Trophoblast cell (in vitro differentiated cells and primary cell): ENCODE results near the gene NDST1.

ENCODE experiments used
- DNase-seq, 2 donors: peaks; one replicate each; pipeline ENCODE4 v3.0.0-alpha.2; 2016
- H2AFZ ChIP-seq: 2 replicates; pipeline ENCODE4 v1.6.1; 2013; ENCODE audit warnings: low read length, moderate library complexity, mild to moderate bottlenecking; ENCODE audit not compliant: insufficient read depth, poor library complexity
- H2AK5ac ChIP-seq: 2 replicates; pipeline ENCODE4 v1.6.1; 2013; ENCODE audit warnings: mild to moderate bottlenecking, low read length
- H2BK120ac ChIP-seq: 2 replicates; pipeline ENCODE4 v1.6.1; 2013; ENCODE audit warnings: low read length, mild to moderate bottlenecking, moderate library complexity; ENCODE audit not compliant: insufficient read depth, poor library complexity
- H2BK12ac ChIP-seq: 2 replicates; pipeline ENCODE4 v1.6.1; 2013; ENCODE audit warnings: mild to moderate bottlenecking, low read length, moderate library complexity
- H2BK5ac ChIP-seq: 2 replicates; pipeline ENCODE4 v1.6.1; 2013; ENCODE audit warnings: low read length, low read depth, moderate library complexity, mild to moderate bottlenecking; ENCODE audit not compliant: poor library complexity
- H3K14ac ChIP-seq: 2 replicates; pipeline ENCODE4 v1.6.1; 2013; ENCODE audit warnings: mild to moderate bottlenecking, low read length
- H3K18ac ChIP-seq: 2 replicates; pipeline ENCODE4 v1.6.1; 2013; ENCODE audit warnings: mild to moderate bottlenecking, low read length
- H3K23ac ChIP-seq: 2 replicates; pipeline ENCODE4 v1.6.1; 2013; ENCODE audit warnings: low read length
- H3K27ac ChIP-seq: 2 replicates; pipeline ENCODE4 v1.5.1; 2013; ENCODE audit warnings: low read depth, mild to moderate bottlenecking, inconsistent platforms, low read length, moderate library complexity
- H3K27me3 ChIP-seq: 2 replicates; pipeline ENCODE4 v1.6.1; 2013; ENCODE audit warnings: inconsistent platforms, mild to moderate bottlenecking, low read length, moderate library complexity; ENCODE audit not compliant: insufficient read depth
- H3K36me3 ChIP-seq, 2 experiments: 1 replicate in 1 of 2; 2 replicates in 1 of 2; pipeline ENCODE4 v1.6.1; 2013; ENCODE audit warnings: low read length in 2 of 2, mild to moderate bottlenecking in 2 of 2, moderate library complexity in 1 of 2; ENCODE audit not compliant: insufficient read depth in 2 of 2, control insufficient read depth in 1 of 2
- H3K4ac ChIP-seq: 2 replicates; pipeline ENCODE4 v1.6.1; 2013; ENCODE audit warnings: low read depth, mild to moderate bottlenecking, low read length, moderate library complexity
- H3K4me1 ChIP-seq, 2 experiments: 1 replicate in 1 of 2; 2 replicates in 1 of 2; pipeline ENCODE4 v1.6.1; 2013; ENCODE audit warnings: low read length in 2 of 2, mild to moderate bottlenecking in 2 of 2, moderate library complexity in 1 of 2; ENCODE audit not compliant: insufficient read depth in 2 of 2, control insufficient read depth in 1 of 2
- H3K4me2 ChIP-seq: 2 replicates; pipeline ENCODE4 v1.6.1; 2013; ENCODE audit warnings: inconsistent platforms, mild to moderate bottlenecking, low read length, moderate library complexity
- H3K4me3 ChIP-seq: 2 replicates; pipeline ENCODE4 v1.5.1; 2013; ENCODE audit warnings: mild to moderate bottlenecking, low read depth, low read length, inconsistent platforms
- H3K79me1 ChIP-seq: one replicate; pipeline ENCODE4 v1.6.1; 2013; ENCODE audit warnings: low read length
- H3K79me2 ChIP-seq: 2 replicates; pipeline ENCODE4 v1.6.1; 2013; ENCODE audit warnings: low read length, mild to moderate bottlenecking; ENCODE audit not compliant: control insufficient read depth, insufficient read depth, poor library complexity
- H3K9ac ChIP-seq: 2 replicates; pipeline ENCODE4 v1.6.1; 2013; ENCODE audit warnings: mild to moderate bottlenecking, low read length
- H3K9me3 ChIP-seq: 2 replicates; pipeline ENCODE4 v1.6.1; 2013; ENCODE audit warnings: low read depth, mild to moderate bottlenecking, control low read depth, inconsistent platforms, low read length; ENCODE audit not compliant: insufficient read depth
- H4K12ac ChIP-seq: 2 replicates; pipeline ENCODE4 v1.6.1; 2013; ENCODE audit warnings: low read depth, mild to moderate bottlenecking, low read length, moderate library complexity
- H4K8ac ChIP-seq: 2 replicates; pipeline ENCODE4 v1.6.1; 2013; ENCODE audit warnings: low read depth, mild to moderate bottlenecking, low read length, moderate library complexity
- H4K91ac ChIP-seq: one replicate; pipeline ENCODE4 v1.6.1; 2013; ENCODE audit warnings: low read depth, mild to moderate bottlenecking, low read length, moderate library complexity
- WGBS: extraction: QIAGEN DNeasy Blood & Tissue Kit; methylation state at CpG from one replicate; pipeline ENCODE4 v1.1.7; 2013; ENCODE audit warnings: missing lambda C conversion rate; ENCODE audit not compliant: insufficient read length, insufficient coverage; ENCODE audit errors: extremely low coverage; 5-methylcytosine and 5-hydroxymethylcytosine counted together

Gene NDST1

DNA sequence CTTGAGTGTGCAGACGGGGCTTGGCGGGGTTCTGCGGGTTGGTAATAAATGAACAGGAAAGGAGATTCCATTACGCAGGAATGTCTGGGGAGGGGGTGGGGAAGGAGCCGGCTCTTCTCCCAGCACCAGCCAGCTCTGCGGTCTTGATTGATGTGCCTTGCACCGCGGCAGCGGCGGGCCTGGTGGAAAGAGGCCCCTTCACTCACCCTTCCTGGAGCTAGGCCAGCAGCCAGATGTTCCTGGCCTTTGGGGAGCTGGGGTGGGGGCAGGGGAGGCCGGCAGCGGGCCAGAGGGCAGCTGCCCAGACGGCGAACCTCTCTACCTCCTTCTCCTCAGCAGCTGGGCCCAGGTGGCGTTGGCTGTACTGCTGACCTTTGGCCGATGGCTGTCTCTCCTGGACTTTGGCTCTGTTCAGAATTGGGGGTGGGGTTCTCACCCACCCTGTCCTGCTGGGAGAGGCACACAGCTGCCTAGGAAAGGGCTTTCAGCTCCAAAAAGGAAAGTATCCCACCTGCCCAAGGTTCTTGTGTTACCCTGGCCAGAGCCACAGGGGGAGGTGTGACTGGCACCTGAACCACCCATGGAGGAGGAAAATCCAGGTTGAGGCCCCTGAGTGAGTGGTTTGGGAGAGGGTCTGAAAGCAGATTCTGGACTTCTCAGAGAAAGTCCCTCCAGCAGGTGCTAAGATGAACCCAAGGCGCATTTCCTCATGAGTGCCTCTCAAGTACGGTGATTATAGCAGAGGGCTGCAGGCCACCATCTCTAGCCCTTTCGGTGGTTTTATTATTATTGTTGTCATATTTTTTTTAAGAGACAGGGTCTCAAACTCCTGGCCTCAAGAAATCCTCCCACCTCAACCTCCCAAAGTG lies 74.5 kb downstream of the NDST1 start:
- WGBS: no CpG with 5 or more reads among the region's 19 CpGs
- peak overlapping the region; percentile 51 for H4K8ac ChIP-seq

DNA sequence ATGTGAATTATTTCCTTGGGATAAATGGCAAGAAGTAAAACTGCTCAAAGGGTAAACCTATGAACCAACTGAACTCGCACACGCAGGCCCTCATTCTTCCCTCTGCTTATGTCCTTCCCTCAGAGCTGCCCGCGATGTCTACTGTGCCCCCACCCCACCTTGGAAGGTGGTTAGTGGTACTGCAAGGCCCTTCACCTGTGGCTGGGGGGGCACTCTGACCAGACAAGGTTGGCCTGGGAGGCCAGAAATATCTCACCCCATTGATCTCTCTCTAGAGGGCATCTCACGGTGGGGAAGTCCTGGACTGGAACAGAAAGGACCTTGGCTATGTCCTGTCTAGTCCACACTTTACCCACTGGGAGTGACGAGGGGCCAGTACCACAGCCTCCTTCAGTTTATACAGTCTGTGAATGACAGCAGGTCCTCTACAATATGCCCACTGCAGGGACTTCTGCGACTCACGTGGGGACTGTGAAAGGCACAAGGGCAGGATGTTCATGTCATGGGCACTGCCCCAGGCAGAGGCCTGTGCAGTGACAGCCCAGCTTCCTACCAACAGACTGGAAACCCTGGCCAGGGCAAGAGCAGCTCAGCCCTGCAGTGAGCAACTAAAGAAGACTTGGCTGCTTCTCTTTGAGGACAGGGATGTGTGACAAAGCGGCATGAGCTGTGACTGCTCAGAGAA lies 75.8 kb downstream of the NDST1 start:
- peaks cover 3% of the 10 kb centered on the region for H3K9me3 ChIP-seq
- H3K23ac ChIP-seq: no peak overlapping the region
- peak overlapping the region; percentile 83 for H4K91ac ChIP-seq
- H3K9ac ChIP-seq: no peak overlapping the region
- H2BK5ac ChIP-seq: peak overlapping the region; percentile 6
- H2BK12ac ChIP-seq: peak overlapping the region; percentile 28
- H4K12ac ChIP-seq: no peak overlapping the region
- DNase-seq: no peak
- H3K18ac ChIP-seq: peak overlapping the region; percentile 1
- H3K36me3 ChIP-seq: no peaks in the 10 kb centered on the region
- WGBS: no CpG with 5 or more reads among the region's 9 CpGs
- H3K27ac ChIP-seq: no peak overlapping the region
- H3K4me1 ChIP-seq: peaks cover 7 to 17% of the 10 kb centered on the region in 2 experiments
- peaks cover 4% of the 10 kb centered on the region for H3K79me2 ChIP-seq
- no peak overlapping the region for H3K4me2 ChIP-seq
- H4K8ac ChIP-seq: peak overlapping the region; percentile 25
- H2BK120ac ChIP-seq: peak overlapping the region; percentile 65
- H3K27me3 ChIP-seq: no peaks in the 10 kb centered on the region
- H3K4me3 ChIP-seq: no peak overlapping the region
- H2AFZ ChIP-seq: no peak overlapping the region
- peaks cover 27% of the 10 kb centered on the region for H3K79me1 ChIP-seq
- H3K14ac ChIP-seq: peak overlapping the region; percentile 20
- no peak overlapping the region for H3K4ac ChIP-seq
- H2AK5ac ChIP-seq: peak overlapping the region; percentile 40

More for the DNA sequence above, 74.5 kb downstream of the NDST1 start:
- Histone ChIP-seq H3K9ac (no peak overlapping the region), H3K79me1 (peaks cover 23% of the 10 kb centered on the region), H3K4me3 (no peak overlapping the region), H3K4me2 (no peak overlapping the region), H3K79me2 (peaks cover 4% of the 10 kb centered on the region), H2BK12ac (peak overlapping the region; percentile 83), H3K4me1 (peaks cover 4 to 10% of the 10 kb centered on the region in 2 experiments), H3K4ac (peak overlapping the region; percentile 26), H3K9me3 (peaks cover 3% of the 10 kb centered on the region), H3K23ac (no peak overlapping the region), H2BK5ac (peak overlapping the region; percentile 89), H2BK120ac (peak overlapping the region; percentile 92), H3K14ac (peak overlapping the region; percentile 61), H4K12ac (no peak overlapping the region), H3K36me3 (no peaks in the 10 kb centered on the region), H3K27ac (peak overlapping the region; percentile 63), H3K18ac (peak overlapping the region; percentile 77), H3K27me3 (no peaks in the 10 kb centered on the region), H2AFZ (no peak overlapping the region), H4K91ac (peak overlapping the region; percentile 93), H2AK5ac (peak overlapping the region; percentile 64)
- no peak for DNase-seq

DNA sequence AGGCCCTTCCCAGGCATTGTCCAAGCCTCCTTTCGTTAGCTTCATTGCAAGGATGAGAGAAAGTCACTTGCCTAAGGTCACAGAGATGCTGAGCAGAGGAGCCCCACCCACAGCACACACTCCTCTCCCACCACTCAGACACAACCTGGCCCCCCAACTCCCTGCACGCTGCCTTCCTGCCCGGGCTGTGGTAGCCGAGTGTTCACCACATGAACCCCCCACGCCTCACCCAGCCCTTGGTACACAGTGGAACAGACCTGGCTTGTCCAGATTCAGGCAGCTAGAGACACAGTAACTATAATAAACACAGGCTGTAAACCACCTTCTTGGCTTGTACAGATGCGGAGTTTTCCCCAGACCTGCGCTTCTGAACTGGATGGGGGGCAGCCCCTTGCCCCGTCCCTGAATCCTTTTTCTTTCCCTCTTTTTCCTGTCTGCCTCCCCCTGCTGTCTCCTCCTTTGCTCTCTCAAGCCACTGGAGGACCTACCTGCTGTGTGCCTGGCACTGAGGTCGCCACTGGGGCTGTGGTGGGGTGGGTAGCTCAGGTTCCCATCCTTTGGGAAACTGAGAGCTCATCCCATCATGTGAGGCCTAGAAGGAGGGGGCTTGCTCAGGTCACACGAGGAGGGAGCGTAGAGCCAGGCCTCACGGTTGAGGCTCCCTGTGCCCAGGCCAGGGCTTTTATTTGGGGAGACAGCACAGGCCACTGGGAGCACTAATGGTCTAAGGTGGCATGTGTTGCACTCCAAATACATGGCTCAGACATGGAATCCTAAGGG lies 76.8 kb downstream of the NDST1 start:
- Histone ChIP-seq H3K23ac (no peak overlapping the region), H4K8ac (no peak overlapping the region), H3K36me3 (no peaks in the 10 kb centered on the region), H2BK5ac (no peak overlapping the region), H3K79me2 (peaks cover 4% of the 10 kb centered on the region), H3K27ac (no peak overlapping the region), H3K14ac (peak overlapping the region; percentile 15), H2BK12ac (peak overlapping the region; percentile 74), H3K4me3 (no peak overlapping the region), H2BK120ac (peak overlapping the region; percentile 50), H2AK5ac (peak overlapping the region; percentile 59), H3K4me1 (peaks cover 8 to 22% of the 10 kb centered on the region in 2 experiments), H3K18ac (peak overlapping the region; percentile 15), H3K9me3 (peaks cover 2% of the 10 kb centered on the region), H2AFZ (no peak overlapping the region), H4K91ac (peak overlapping the region; percentile 78), H3K27me3 (no peaks in the 10 kb centered on the region), H3K9ac (no peak overlapping the region), H3K4me2 (no peak overlapping the region), H3K4ac (no peak overlapping the region), H4K12ac (no peak overlapping the region), H3K79me1 (peaks cover 32% of the 10 kb centered on the region)
- no peak for DNase-seq
- no CpG with 5 or more reads among the region's 12 CpGs for WGBS

DNA sequence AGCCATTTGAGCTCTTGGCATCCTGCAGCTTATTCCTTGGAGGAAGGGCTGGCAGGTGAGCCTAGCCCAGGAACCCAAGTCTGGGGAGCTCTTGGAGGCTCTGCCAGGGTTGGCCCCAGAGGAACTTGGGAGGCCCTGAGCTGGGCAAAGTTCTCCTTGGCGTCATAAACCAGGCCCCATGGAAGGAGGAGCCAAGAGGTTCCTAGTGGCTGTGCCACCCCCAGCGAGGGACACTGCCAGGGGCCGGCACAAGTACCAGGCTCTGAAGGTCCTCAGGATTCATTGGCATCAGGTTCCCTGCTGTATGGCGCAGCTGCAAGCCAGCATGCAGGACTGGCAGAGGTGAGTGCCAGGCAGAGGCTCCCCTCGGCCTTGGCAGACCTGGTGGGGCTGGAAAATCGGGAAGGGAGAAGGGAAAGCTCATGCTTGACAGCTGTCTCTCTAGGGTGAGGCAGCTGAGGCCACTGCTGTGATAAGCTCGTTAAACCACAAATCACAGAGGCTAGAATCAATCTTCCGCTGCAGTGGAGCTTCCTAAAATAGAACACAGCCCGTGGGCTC lies 77.9 kb downstream of the NDST1 start:
- Histone ChIP-seq H3K9me3 (no peaks in the 10 kb centered on the region), H3K18ac (no peak overlapping the region), H2BK5ac (peak overlapping the region; percentile 16), H3K79me1 (peaks cover 41% of the 10 kb centered on the region), H4K91ac (peak overlapping the region; percentile 41), H3K79me2 (peaks cover 9% of the 10 kb centered on the region), H2AFZ (no peak overlapping the region), H2BK12ac (peak overlapping the region; percentile 75), H4K12ac (no peak overlapping the region), H3K23ac (no peak overlapping the region), H3K9ac (no peak overlapping the region), H3K27ac (no peak overlapping the region), H3K4ac (peak overlapping the region; percentile 6), H3K14ac (peak overlapping the region; percentile 78), H3K36me3 (no peaks in the 10 kb centered on the region), H3K4me3 (no peak overlapping the region), H3K4me1 (peaks cover 19 to 32% of the 10 kb centered on the region in 2 experiments), H4K8ac (no peak overlapping the region), H2BK120ac (peak overlapping the region; percentile 83), H3K27me3 (no peaks in the 10 kb centered on the region), H3K4me2 (no peak overlapping the region), H2AK5ac (peak overlapping the region; percentile 1)
- WGBS: no CpG with 5 or more reads among the region's 9 CpGs
- no peak for DNase-seq
